Measurements from ENCODE around the gene PRKN.

PRKN gene

GRCh38 chr6:161963634-161964234, 763.8 kb downstream of the PRKN start:
- H3K27ac ChIP-seq (ENCODE audit: low read length) = no peak overlapping the region
- H3K9me3 ChIP-seq (ENCODE audit: insufficient read depth, low read length) = no peaks in the 10 kb centered on the region
- no peak overlapping the region for H3K9ac ChIP-seq (ENCODE audit: low read length)
- H3K36me3 ChIP-seq (replicated peaks; ENCODE audit: low read depth, low read length) = no peaks in the 10 kb centered on the region
- H3K79me2 ChIP-seq (ENCODE audit: low read length) = no peaks in the 10 kb centered on the region
- H3K4me2 ChIP-seq (ENCODE audit: low read length) = no peak overlapping the region
- no peaks in the 10 kb centered on the region for H3K4me1 ChIP-seq (ENCODE audit: low read length)
- TF ChIP-seq CTCF (IDR thresholded peaks at IDR 0.05; ENCODE audit: low read depth, low read length) (no peak), EZH2phosphoT487 (IDR thresholded peaks at IDR 0.05; ENCODE audit: low read depth) (no peak)
- no peak overlapping the region for H3K4me3 ChIP-seq (ENCODE audit: low read length)
- no peaks in the 10 kb centered on the region for H4K20me1 ChIP-seq (ENCODE audit: insufficient read depth, low read length)
- no peak overlapping the region for H2AFZ ChIP-seq (ENCODE audit: low read depth, low read length)
- no peaks in the 10 kb centered on the region for H3K27me3 ChIP-seq (ENCODE audit: low read depth, low read length)

GRCh38 chr6:161963181-161963580, 764.4 kb downstream of the PRKN start:
- TF ChIP-seq EZH2phosphoT487 (IDR thresholded peaks at IDR 0.05; ENCODE audit: low read depth) = no peak
- no peak for TF ChIP-seq CTCF (IDR thresholded peaks at IDR 0.05; ENCODE audit: low read depth, low read length)
- Histone ChIP-seq H3K9ac (ENCODE audit: low read length) (no peak overlapping the region), H3K79me2 (ENCODE audit: low read length) (no peaks in the 10 kb centered on the region), H3K27ac (ENCODE audit: low read length) (no peak overlapping the region), H3K4me1 (ENCODE audit: low read length) (no peaks in the 10 kb centered on the region), H3K27me3 (ENCODE audit: low read depth, low read length) (no peaks in the 10 kb centered on the region), H3K9me3 (ENCODE audit: insufficient read depth, low read length) (no peaks in the 10 kb centered on the region), H2AFZ (ENCODE audit: low read depth, low read length) (no peak overlapping the region), H3K36me3 (replicated peaks; ENCODE audit: low read depth, low read length) (no peaks in the 10 kb centered on the region), H4K20me1 (ENCODE audit: insufficient read depth, low read length) (no peaks in the 10 kb centered on the region), H3K4me2 (ENCODE audit: low read length) (no peak overlapping the region), H3K4me3 (ENCODE audit: low read length) (no peak overlapping the region)

- Histone ChIP-seq H3K27ac (ENCODE audit: low read length) (no peak overlapping the region), H3K4me3 (ENCODE audit: low read length) (no peak overlapping the region), H4K20me1 (ENCODE audit: insufficient read depth, low read length) (no peaks in the 10 kb centered on the region), H3K9me3 (ENCODE audit: insufficient read depth, low read length) (no peaks in the 10 kb centered on the region), H2AFZ (ENCODE audit: low read depth, low read length) (no peak overlapping the region), H3K4me1 (ENCODE audit: low read length) (no peaks in the 10 kb centered on the region), H3K4me2 (ENCODE audit: low read length) (no peak overlapping the region), H3K79me2 (ENCODE audit: low read length) (no peaks in the 10 kb centered on the region), H3K27me3 (ENCODE audit: low read depth, low read length) (no peaks in the 10 kb centered on the region), H3K9ac (ENCODE audit: low read length) (no peak overlapping the region), H3K36me3 (replicated peaks; ENCODE audit: low read depth, low read length) (no peaks in the 10 kb centered on the region)
- no peak for TF ChIP-seq EZH2phosphoT487 (IDR thresholded peaks at IDR 0.05; ENCODE audit: low read depth)
- TF ChIP-seq CTCF (IDR thresholded peaks at IDR 0.05; ENCODE audit: low read depth, low read length) = no peak
Measured at GRCh38 chr6:161961796-161962195, 765.8 kb downstream of the PRKN start.

- H3K27me3 ChIP-seq (ENCODE audit: low read depth, low read length) = no peaks in the 10 kb centered on the region
- H4K20me1 ChIP-seq (ENCODE audit: insufficient read depth, low read length) = no peaks in the 10 kb centered on the region
- no peak overlapping the region for H2AFZ ChIP-seq (ENCODE audit: low read depth, low read length)
- H3K9me3 ChIP-seq (ENCODE audit: insufficient read depth, low read length) = no peaks in the 10 kb centered on the region
- H3K27ac ChIP-seq (ENCODE audit: low read length) = no peak overlapping the region
- H3K79me2 ChIP-seq (ENCODE audit: low read length) = no peaks in the 10 kb centered on the region
- H3K9ac ChIP-seq (ENCODE audit: low read length) = no peak overlapping the region
- TF ChIP-seq EZH2phosphoT487 (IDR thresholded peaks at IDR 0.05; ENCODE audit: low read depth) = no peak
- TF ChIP-seq CTCF (IDR thresholded peaks at IDR 0.05; ENCODE audit: low read depth, low read length) = no peak
- no peak overlapping the region for H3K4me3 ChIP-seq (ENCODE audit: low read length)
- no peaks in the 10 kb centered on the region for H3K36me3 ChIP-seq (replicated peaks; ENCODE audit: low read depth, low read length)
- no peak overlapping the region for H3K4me2 ChIP-seq (ENCODE audit: low read length)
- no peaks in the 10 kb centered on the region for H3K4me1 ChIP-seq (ENCODE audit: low read length)
Measured at GRCh38 chr6:161961046-161961445, 766.5 kb downstream of the PRKN start.

All from OCI-LY3 (cell line).